Right lung (tissue), 5 donors: ENCODE results near the gene POLR2B. TPM values are rescaled to one million over a fixed set of nuclear protein-coding genes. Genes with fewer than 3 reads are reported as not detected.

ENCODE experiments used
- DNase-seq, 2 donors: peaks; one replicate each; pipeline ENCODE4 v3.0.0-alpha.2; 2013
- polyA plus RNA-seq, 5 donors: library from polyadenylated mRNA; unstranded; fragments of 120-200 nt; gene quantifications; one replicate each; pipeline versions ENCODE4 v1.2.1 to v1.2.3, GENCODE V29; 2013; ENCODE audit warnings: inconsistent platforms in 1 of 5, low replicate concordance in 1 of 5; ENCODE audit not compliant: insufficient read length in 5 of 5, insufficient read depth in 1 of 5

Gene POLR2B
- polyA plus RNA-seq, 5 donors, result 91.1 to 133 (median 121) TPM

DNA sequence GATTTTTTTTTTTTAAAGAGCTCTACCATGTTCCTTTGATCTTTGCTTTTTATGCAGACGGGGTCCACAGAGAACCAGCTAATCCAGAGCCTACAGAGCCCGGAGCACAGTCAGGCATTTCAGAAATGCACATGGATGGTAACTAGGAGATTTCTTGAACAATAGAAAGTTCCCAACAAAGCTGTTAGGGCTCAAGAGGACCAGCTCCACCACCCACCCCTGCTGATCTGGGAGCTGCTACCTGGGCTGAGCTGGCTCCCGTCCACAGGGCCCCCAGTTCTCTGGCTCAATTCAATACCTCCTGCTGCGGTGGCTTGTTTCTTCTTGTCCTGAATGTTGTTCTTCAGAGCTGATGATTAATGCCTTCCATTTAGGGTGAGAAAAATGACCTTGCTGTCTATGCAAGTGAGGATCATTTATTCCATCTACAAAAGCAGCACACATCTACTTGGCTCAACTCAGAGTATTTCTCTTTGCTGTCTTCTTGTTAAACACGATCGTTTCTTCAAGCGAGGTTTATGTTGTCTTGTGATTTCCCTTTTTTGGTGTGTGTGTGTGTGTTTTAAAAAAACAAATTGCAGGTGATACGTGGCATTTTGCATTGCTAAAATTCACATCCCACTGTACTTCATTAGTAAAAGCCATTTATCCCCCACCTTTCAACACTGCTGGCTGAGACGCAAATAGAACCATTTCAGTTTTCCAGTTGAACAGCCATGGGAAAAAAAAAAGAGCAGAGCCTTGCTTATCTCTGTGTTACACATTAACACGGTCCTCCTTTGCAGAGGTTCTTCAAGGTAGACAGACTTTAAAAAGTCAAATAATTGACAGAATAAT, 100.2 kb downstream of the POLR2B start:
- no peak for DNase-seq

Other genes with a start within 250 kb of the POLR2B start
- gene SPINK2, start 157.2 kb upstream of the POLR2B start, polyA plus RNA-seq, result under 1 TPM in 3 of 5 donors, not detected in 2; 0.31 to 0.65 (median 0.45) TPM
- gene REST, start 71.0 kb upstream of the POLR2B start, polyA plus RNA-seq, result 10 to 100 TPM; 29.6 to 47.5 (median 42.6) TPM
- 10 to 100 TPM; 22.5 to 23.9 (median 23.3) TPM for gene NOA1, start 1.3 kb upstream of the POLR2B start, polyA plus RNA-seq
- gene IGFBP7, start 131.5 kb downstream of the POLR2B start, polyA plus RNA-seq, result 100 to 1,000 TPM; 261 to 353 (median 329) TPM